HepG2 (cell line): ENCODE data around the gene YIF1B. TPM values are rescaled to one million over a fixed set of nuclear protein-coding genes. Genes with fewer than 3 reads are reported as not detected.

Experiments
- FOXA3 ChIP-seq: IDR thresholded peaks from 2 replicates; pipeline ENCODE4 v1.6.1; 2016; ENCODE audit warnings: missing genetic modification reagents, missing compliant biosample characterization
- FOXP1 ChIP-seq, 2 experiments: fragments of 450-650 bp in 1 of 2; IDR thresholded peaks; 2 replicates each; pipeline ENCODE4 v1.6.1; 2017 to 2018; ENCODE audit warnings: antibody characterized with exemption in 1 of 2
- GTF2F1 ChIP-seq: fragments of 150-350 bp; IDR thresholded peaks from 2 replicates; pipeline ENCODE4 v1.6.1; 2014; ENCODE audit warnings: low read length
- HOXA7 ChIP-seq: sonication (generic); formaldehyde crosslinking; IDR thresholded peaks from 2 replicates; pipeline ENCODE4 v1.8.1; 2022; ENCODE audit warnings: mild to moderate bottlenecking, missing genetic modification reagents, moderate library complexity
- KAT7 ChIP-seq: IDR thresholded peaks from 2 replicates; pipeline ENCODE4 v1.6.1; 2018; ENCODE audit warnings: borderline replicate concordance, missing compliant biosample characterization
- KDM6A ChIP-seq: IDR thresholded peaks from 2 replicates; pipeline ENCODE4 v1.6.1; 2016; ENCODE audit warnings: low read depth
- NCOA5 ChIP-seq: sonication (generic); formaldehyde crosslinking; IDR thresholded peaks from 2 replicates; pipeline ENCODE4 v1.4.0; 2020; ENCODE audit warnings: missing genetic modification reagents
- PHB2 ChIP-seq: fragments of 450-650 bp; IDR thresholded peaks from 2 replicates; pipeline ENCODE4 v1.6.1; 2018; ENCODE audit not compliant: partially characterized antibody
- RNF2 ChIP-seq: fragments of 450-650 bp; conservative IDR thresholded peaks from 2 replicates; pipeline ENCODE4 v1.6.1; 2016; ENCODE audit warnings: low read depth
- TFAP4 ChIP-seq: sonication (generic); IDR thresholded peaks from 2 replicates; pipeline ENCODE4 v1.6.1; 2016; ENCODE audit warnings: low read depth, borderline replicate concordance
- YEATS4 ChIP-seq: sonication (generic); formaldehyde crosslinking; IDR thresholded peaks from 2 replicates; pipeline ENCODE4 v1.4.0; 2020; ENCODE audit warnings: missing genetic modification reagents, borderline replicate concordance
- ZBTB20 ChIP-seq: sonication (generic); formaldehyde crosslinking; IDR thresholded peaks from 2 replicates; pipeline ENCODE4 v1.8.1; 2023; ENCODE audit warnings: missing genetic modification reagents, low read depth, mild to moderate bottlenecking, borderline replicate concordance
- ZNF138 ChIP-seq: sonication (generic); formaldehyde crosslinking; IDR thresholded peaks from 2 replicates; pipeline ENCODE4 v1.5.0; 2020; ENCODE audit warnings: mild to moderate bottlenecking, low read depth, missing genetic modification reagents
- ZNF430 ChIP-seq: sonication (generic); formaldehyde crosslinking; IDR thresholded peaks from 2 replicates; pipeline ENCODE4 v1.9.0; 2021; ENCODE audit warnings: mild to moderate bottlenecking, missing genetic modification reagents
- ZNF501 ChIP-seq: sonication (generic); formaldehyde crosslinking; IDR thresholded peaks from 2 replicates; pipeline ENCODE4 v1.5.1; 2020; ENCODE audit warnings: mild to moderate bottlenecking, moderate library complexity, missing genetic modification reagents
- ZNF562 ChIP-seq: sonication (generic); formaldehyde crosslinking; IDR thresholded peaks from 2 replicates; pipeline ENCODE4 v1.8.0; 2022; ENCODE audit warnings: missing genetic modification reagents, borderline replicate concordance
- ZNF75D ChIP-seq: sonication (generic); formaldehyde crosslinking; IDR thresholded peaks from 2 replicates; pipeline ENCODE4 v1.8.1; 2023; ENCODE audit warnings: missing genetic modification reagents, mild to moderate bottlenecking, borderline replicate concordance
- ZNF768 ChIP-seq: sonication (generic); formaldehyde crosslinking; IDR thresholded peaks from 2 replicates; pipeline ENCODE4 v1.4.0; 2020; ENCODE audit warnings: missing genetic modification reagents
- ZNF782 ChIP-seq: sonication (generic); formaldehyde crosslinking; IDR thresholded peaks from 2 replicates; pipeline ENCODE4 v1.4.0; 2020; ENCODE audit warnings: missing genetic modification reagents, mild to moderate bottlenecking, borderline replicate concordance
- ZSCAN9 ChIP-seq: IDR thresholded peaks from 2 replicates; pipeline ENCODE4 v1.6.1; 2016; ENCODE audit warnings: borderline replicate concordance
- polyA plus RNA-seq, 8 experiments: library from polyadenylated mRNA; depleted of rRNA in 3 of 8; stranded (reverse) in 7 of 8; unstranded in 1 of 8; fragments of >200 nt; fragmentation: Illumina TruSeq in 4 of 8; extraction: Trizol in 4 of 8; gene quantifications; 2 replicates each; pipeline versions ENCODE4 v1.2.1 to v1.2.3, GENCODE V29; 2011 to 2016; ENCODE audit warnings: low read depth in 4 of 8, missing spikeins in 1 of 8, mixed read lengths in 1 of 8; ENCODE audit not compliant: insufficient read depth in 1 of 8
- total RNA-seq, 5 experiments: library from RNA; depleted of rRNA; stranded (reverse); fragments of >200 nt; fragmentation: Illumina TruSeq; extraction: Trizol; gene quantifications; 2 replicates each; pipeline ENCODE4 v1.2.3, GENCODE V29; 2016; ENCODE audit warnings: low read depth in 1 of 5
- TF ChIP-seq, protein P1 (sequence below): sonication (generic); formaldehyde crosslinking; IDR thresholded peaks from 2 replicates; pipeline ENCODE4 v1.5.0; 2020; ENCODE audit warnings: missing genetic modification reagents, mild to moderate bottlenecking, borderline replicate concordance
- TF ChIP-seq, protein P2 (sequence below): sonication (generic); formaldehyde crosslinking; IDR thresholded peaks from 2 replicates; pipeline ENCODE4 v1.4.0; 2020; ENCODE audit warnings: missing genetic modification reagents

Gene YIF1B
- total and polyA plus RNA-seq, 2 of the 13 experiments (the other 11 are each of a cell fraction or from before 2014, with no cell fraction given), result 41.4 to 85.2 TPM

- TF ChIP-seq, protein P1, sequence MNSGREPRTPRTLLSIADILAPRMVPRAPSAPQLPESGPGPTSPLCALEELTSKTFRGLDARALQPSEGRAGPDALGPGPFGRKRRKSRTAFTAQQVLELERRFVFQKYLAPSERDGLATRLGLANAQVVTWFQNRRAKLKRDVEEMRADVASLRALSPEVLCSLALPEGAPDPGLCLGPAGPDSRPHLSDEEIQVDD (CRISPR knock-in tag), result no peak
- TF ChIP-seq, protein P2, sequence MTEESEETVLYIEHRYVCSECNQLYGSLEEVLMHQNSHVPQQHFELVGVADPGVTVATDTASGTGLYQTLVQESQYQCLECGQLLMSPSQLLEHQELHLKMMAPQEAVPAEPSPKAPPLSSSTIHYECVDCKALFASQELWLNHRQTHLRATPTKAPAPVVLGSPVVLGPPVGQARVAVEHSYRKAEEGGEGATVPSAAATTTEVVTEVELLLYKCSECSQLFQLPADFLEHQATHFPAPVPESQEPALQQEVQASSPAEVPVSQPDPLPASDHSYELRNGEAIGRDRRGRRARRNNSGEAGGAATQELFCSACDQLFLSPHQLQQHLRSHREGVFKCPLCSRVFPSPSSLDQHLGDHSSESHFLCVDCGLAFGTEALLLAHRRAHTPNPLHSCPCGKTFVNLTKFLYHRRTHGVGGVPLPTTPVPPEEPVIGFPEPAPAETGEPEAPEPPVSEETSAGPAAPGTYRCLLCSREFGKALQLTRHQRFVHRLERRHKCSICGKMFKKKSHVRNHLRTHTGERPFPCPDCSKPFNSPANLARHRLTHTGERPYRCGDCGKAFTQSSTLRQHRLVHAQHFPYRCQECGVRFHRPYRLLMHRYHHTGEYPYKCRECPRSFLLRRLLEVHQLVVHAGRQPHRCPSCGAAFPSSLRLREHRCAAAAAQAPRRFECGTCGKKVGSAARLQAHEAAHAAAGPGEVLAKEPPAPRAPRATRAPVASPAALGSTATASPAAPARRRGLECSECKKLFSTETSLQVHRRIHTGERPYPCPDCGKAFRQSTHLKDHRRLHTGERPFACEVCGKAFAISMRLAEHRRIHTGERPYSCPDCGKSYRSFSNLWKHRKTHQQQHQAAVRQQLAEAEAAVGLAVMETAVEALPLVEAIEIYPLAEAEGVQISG (CRISPR knock-in tag), result peak; percentile 52; the same call in 1 of the 2 replicates
- TF ChIP-seq ZNF768 (no peak), ZNF782 (CRISPR knock-in tag) (no peak), ZSCAN9 (no peak), HOXA7 (CRISPR knock-in tag) (no peak), GTF2F1 (no peak), KAT7 (CRISPR knock-in tag) (no peak), FOXP1 (IDR thresholded peaks at IDR 0.05) (no peak), FOXP1 (CRISPR knock-in tag; IDR thresholded peaks at IDR 0.05) (no peak), PHB2 (no peak), KDM6A (CRISPR knock-in tag) (no peak), YEATS4 (CRISPR knock-in tag) (peak; percentile 15; the same call in 1 of the 2 replicates), NCOA5 (no peak), TFAP4 (no peak; the same call in 1 of the 2 replicates), ZNF138 (CRISPR knock-in tag) (no peak), ZNF75D (CRISPR knock-in tag) (no peak), FOXA3 (CRISPR knock-in tag) (no peak), ZNF562 (CRISPR knock-in tag) (no peak), ZNF501 (peak; percentile 2; the same call in 1 of the 2 replicates), RNF2 (no peak), ZBTB20 (CRISPR knock-in tag) (0 out of 2 replicates have a peak, but pooled peaks have one; percentile 27), ZNF430 (CRISPR knock-in tag) (no peak)
Measured at GRCh38 chr19:38315657-38316476, at the start of gene YIF1B (continued).
